Measurements from ENCODE around the gene TMEM242. TPM values are rescaled to one million over a fixed set of nuclear protein-coding genes. Genes with fewer than 3 reads are reported as not detected.

TMEM242 gene
- total and polyA plus RNA-seq, 2 of the 13 experiments (the other 11 are each of a cell fraction or from before 2014, with no cell fraction given) = 5.6 to 11.1 TPM

GRCh38 chr6:157339432-157339831 lies 16.1 kb upstream of the TMEM242 start (continued):
- peak; percentile 73; the same call in 1 of the 2 replicates for TF ChIP-seq HNF1B (CRISPR knock-in tag; IDR thresholded peaks at IDR 0.05)
- no peak for TF ChIP-seq TSC22D2 (CRISPR knock-in tag; IDR thresholded peaks at IDR 0.05; ENCODE audit: borderline replicate concordance)
- peak; percentile 28 for TF ChIP-seq ZNF687 (CRISPR knock-in tag; IDR thresholded peaks at IDR 0.05)
- TF ChIP-seq ZNF512 (CRISPR knock-in tag; IDR thresholded peaks at IDR 0.05) = no peak
- no peak for TF ChIP-seq HOXA5 (CRISPR knock-in tag; IDR thresholded peaks at IDR 0.05)
- TF ChIP-seq KDM5B (CRISPR knock-in tag; IDR thresholded peaks at IDR 0.05; ENCODE audit: borderline replicate concordance) = no peak
- no peak for TF ChIP-seq ZSCAN5A (CRISPR knock-in tag; IDR thresholded peaks at IDR 0.05; ENCODE audit: borderline replicate concordance)
- no peak for TF ChIP-seq KLF11 (CRISPR knock-in tag; IDR thresholded peaks at IDR 0.05)
- TF ChIP-seq UBTF (CRISPR knock-in tag; IDR thresholded peaks at IDR 0.05) = no peak
- TF ChIP-seq RNF219 (CRISPR knock-in tag; IDR thresholded peaks at IDR 0.05) = no peak
- TF ChIP-seq TERF1 (CRISPR knock-in tag; IDR thresholded peaks at IDR 0.05) = no peak
- no peak for TF ChIP-seq ZNF468 (CRISPR knock-in tag; IDR thresholded peaks at IDR 0.05)
